DOHH2 (cell line): ENCODE data around the gene SUCNR1.

Experiments used
- CTCF ChIP-seq: fragments of 200-600 bp; sonication (generic); IDR thresholded peaks from one replicate; pipeline ENCODE4 v1.5.1; 2014; ENCODE audit warnings: antibody characterized with exemption, mild to moderate bottlenecking, low read depth, low read length; ENCODE audit not compliant: poor library complexity, severe bottlenecking
- EZH2phosphoT487 ChIP-seq: fragments of 200-600 bp; sonication (generic); IDR thresholded peaks from 2 replicates; pipeline ENCODE4 v1.6.1; 2017; ENCODE audit warnings: borderline replicate concordance, mild to moderate bottlenecking, antibody characterized with exemption, low read length, moderate library complexity, mixed read lengths

GRCh38 chr3:151879037-151879436 is 5.6 kb downstream of the SUCNR1 start:
- no peak for TF ChIP-seq CTCF
- no peak for TF ChIP-seq EZH2phosphoT487
